HepG2 (cell line): Measurements from ENCODE around the gene PIK3CB.

ENCODE experiments used
- ELF1 ChIP-seq: sonication (generic); formaldehyde crosslinking; IDR thresholded peaks from 2 replicates; pipeline ENCODE4 v1.4.0; 2020; ENCODE audit warnings: missing genetic modification reagents
- MEIS2 ChIP-seq: sonication (generic); formaldehyde crosslinking; IDR thresholded peaks from 2 replicates; pipeline ENCODE4 v1.9.0; 2021; ENCODE audit warnings: mild to moderate bottlenecking, missing genetic modification reagents
- NCOA1 ChIP-seq: sonication (generic); formaldehyde crosslinking; IDR thresholded peaks from 2 replicates; pipeline ENCODE4 v1.9.0; 2021; ENCODE audit warnings: missing genetic modification reagents
- NKX3-1 ChIP-seq: sonication (generic); formaldehyde crosslinking; IDR thresholded peaks from 2 replicates; pipeline ENCODE4 v1.5.0; 2020; ENCODE audit warnings: missing genetic modification reagents
- POLR2AphosphoS2 ChIP-seq: IDR thresholded peaks from 2 replicates; pipeline ENCODE4 v1.6.1; 2011; ENCODE audit warnings: low read depth, low read length, improper control_type of control experiment
- RAD21 ChIP-seq: fragments of 450-650 bp; formaldehyde crosslinking; IDR thresholded peaks from 2 replicates; pipeline ENCODE4 v1.5.0; 2020; ENCODE audit warnings: mild to moderate bottlenecking
- ZNF160 ChIP-seq: sonication (generic); formaldehyde crosslinking; IDR thresholded peaks from 2 replicates; pipeline ENCODE4 v1.8.0; 2022; ENCODE audit warnings: mild to moderate bottlenecking, inconsistent platforms, missing genetic modification reagents
- ZNF274 ChIP-seq: sonication (generic); formaldehyde crosslinking; IDR thresholded peaks from 2 replicates; pipeline ENCODE4 v1.5.1; 2020; ENCODE audit warnings: mild to moderate bottlenecking, missing genetic modification reagents
- ZNF557 ChIP-seq: sonication (generic); formaldehyde crosslinking; IDR thresholded peaks from 2 replicates; pipeline ENCODE4 v1.4.0; 2020; ENCODE audit warnings: missing genetic modification reagents
- ZSCAN12 ChIP-seq: sonication (generic); formaldehyde crosslinking; IDR thresholded peaks from 2 replicates; pipeline ENCODE4 v1.9.0; 2021; ENCODE audit warnings: mild to moderate bottlenecking, missing genetic modification reagents
- TF ChIP-seq, protein P1 (sequence below): sonication (generic); formaldehyde crosslinking; IDR thresholded peaks from 2 replicates; pipeline ENCODE4 v1.5.0; 2020; ENCODE audit warnings: missing genetic modification reagents, mild to moderate bottlenecking, borderline replicate concordance
- TF ChIP-seq, protein P2 (sequence below): sonication (generic); formaldehyde crosslinking; IDR thresholded peaks from 2 replicates; pipeline ENCODE4 v1.4.0; 2020; ENCODE audit warnings: missing genetic modification reagents
- TF ChIP-seq, protein P3 (sequence below): sonication (generic); formaldehyde crosslinking; conservative IDR thresholded peaks from 2 replicates; pipeline ENCODE4 v1.8.0; 2022; ENCODE audit warnings: mild to moderate bottlenecking, moderate library complexity, missing genetic modification reagents

DNA sequence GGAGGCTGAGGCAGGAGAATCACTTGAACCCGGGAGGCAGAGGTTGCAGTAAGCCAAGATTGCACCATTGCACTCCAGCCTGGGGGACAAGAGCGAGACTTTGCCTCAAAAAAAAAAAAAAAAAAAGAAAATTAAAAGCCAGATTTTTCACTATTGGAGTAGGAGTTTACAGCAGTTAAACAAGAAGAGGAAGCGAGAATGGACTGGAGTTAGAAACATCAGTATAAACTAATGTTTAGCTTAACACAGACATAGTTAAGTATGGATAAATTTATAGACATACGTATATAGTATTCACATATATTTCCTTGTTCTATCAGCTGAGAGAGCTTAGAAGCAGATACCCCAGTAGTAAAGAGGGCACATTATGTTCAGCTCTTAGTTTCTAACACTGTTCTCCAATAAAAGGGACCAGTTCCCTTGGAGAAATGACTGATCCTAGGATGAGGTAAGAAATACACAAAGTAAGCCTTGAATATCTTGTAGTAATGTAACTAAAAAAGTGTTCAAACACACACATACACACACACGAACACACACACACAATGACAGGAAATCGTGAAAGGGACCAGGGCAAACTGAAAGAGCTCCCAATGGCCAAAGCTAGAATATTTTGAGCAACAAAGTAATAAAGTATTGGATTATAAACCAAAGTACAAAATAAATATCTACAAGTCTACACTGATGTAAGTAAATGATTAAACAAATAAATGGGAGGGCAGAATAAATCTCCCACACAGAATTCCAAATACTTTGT, 25.1 kb downstream of the PIK3CB start:
- TF ChIP-seq POLR2AphosphoS2 (no peak), ZNF160 (CRISPR knock-in tag) (no peak), RAD21 (CRISPR knock-in tag) (no peak), NCOA1 (no peak), ZSCAN12 (CRISPR knock-in tag) (no peak), MEIS2 (CRISPR knock-in tag) (no peak), ELF1 (CRISPR knock-in tag) (no peak), ZNF274 (CRISPR knock-in tag) (no peak), NKX3-1 (no peak), ZNF557 (CRISPR knock-in tag) (no peak)
- TF ChIP-seq, protein P1, sequence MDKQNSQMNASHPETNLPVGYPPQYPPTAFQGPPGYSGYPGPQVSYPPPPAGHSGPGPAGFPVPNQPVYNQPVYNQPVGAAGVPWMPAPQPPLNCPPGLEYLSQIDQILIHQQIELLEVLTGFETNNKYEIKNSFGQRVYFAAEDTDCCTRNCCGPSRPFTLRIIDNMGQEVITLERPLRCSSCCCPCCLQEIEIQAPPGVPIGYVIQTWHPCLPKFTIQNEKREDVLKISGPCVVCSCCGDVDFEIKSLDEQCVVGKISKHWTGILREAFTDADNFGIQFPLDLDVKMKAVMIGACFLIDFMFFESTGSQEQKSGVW = no peak
- TF ChIP-seq, protein P2, sequence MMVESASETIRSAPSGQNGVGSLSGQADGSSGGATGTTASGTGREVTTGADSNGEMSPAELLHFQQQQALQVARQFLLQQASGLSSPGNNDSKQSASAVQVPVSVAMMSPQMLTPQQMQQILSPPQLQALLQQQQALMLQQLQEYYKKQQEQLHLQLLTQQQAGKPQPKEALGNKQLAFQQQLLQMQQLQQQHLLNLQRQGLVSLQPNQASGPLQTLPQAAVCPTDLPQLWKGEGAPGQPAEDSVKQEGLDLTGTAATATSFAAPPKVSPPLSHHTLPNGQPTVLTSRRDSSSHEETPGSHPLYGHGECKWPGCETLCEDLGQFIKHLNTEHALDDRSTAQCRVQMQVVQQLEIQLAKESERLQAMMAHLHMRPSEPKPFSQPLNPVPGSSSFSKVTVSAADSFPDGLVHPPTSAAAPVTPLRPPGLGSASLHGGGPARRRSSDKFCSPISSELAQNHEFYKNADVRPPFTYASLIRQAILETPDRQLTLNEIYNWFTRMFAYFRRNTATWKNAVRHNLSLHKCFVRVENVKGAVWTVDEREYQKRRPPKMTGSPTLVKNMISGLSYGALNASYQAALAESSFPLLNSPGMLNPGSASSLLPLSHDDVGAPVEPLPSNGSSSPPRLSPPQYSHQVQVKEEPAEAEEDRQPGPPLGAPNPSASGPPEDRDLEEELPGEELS (CRISPR knock-in tag) = no peak
- TF ChIP-seq, protein P3, sequence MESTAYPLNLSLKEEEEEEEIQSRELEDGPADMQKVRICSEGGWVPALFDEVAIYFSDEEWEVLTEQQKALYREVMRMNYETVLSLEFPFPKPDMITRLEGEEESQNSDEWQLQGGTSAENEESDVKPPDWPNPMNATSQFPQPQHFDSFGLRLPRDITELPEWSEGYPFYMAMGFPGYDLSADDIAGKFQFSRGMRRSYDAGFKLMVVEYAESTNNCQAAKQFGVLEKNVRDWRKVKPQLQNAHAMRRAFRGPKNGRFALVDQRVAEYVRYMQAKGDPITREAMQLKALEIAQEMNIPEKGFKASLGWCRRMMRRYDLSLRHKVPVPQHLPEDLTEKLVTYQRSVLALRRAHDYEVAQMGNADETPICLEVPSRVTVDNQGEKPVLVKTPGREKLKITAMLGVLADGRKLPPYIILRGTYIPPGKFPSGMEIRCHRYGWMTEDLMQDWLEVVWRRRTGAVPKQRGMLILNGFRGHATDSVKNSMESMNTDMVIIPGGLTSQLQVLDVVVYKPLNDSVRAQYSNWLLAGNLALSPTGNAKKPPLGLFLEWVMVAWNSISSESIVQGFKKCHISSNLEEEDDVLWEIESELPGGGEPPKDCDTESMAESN (CRISPR knock-in tag) = no peak
